H1 (cell line): ENCODE results near the gene SOX30.

Experiments
- CHD2 ChIP-seq: IDR thresholded peaks from 2 replicates; pipeline ENCODE4 v1.6.1; 2012; ENCODE audit warnings: low read length, improper control_type of control experiment
- EZH2 ChIP-seq: fragments of 200-600 bp; sonication (generic); IDR thresholded peaks from 2 replicates; pipeline ENCODE4 v1.7.1; 2012; ENCODE audit warnings: low read depth, mild to moderate bottlenecking, moderate library complexity, low read length, inconsistent platforms; ENCODE audit not compliant: severe bottlenecking
- JUND ChIP-seq: IDR thresholded peaks from 2 replicates; pipeline ENCODE4 v1.6.1; 2011; ENCODE audit warnings: mild to moderate bottlenecking, improper control_type of control experiment, low read length
- SP1 ChIP-seq: IDR thresholded peaks from 2 replicates; pipeline ENCODE4 v1.6.1; 2011; ENCODE audit warnings: low read depth, low read length
- TBP ChIP-seq: IDR thresholded peaks from 2 replicates; pipeline ENCODE4 v1.6.1; 2011; ENCODE audit warnings: low read depth, low read length, improper control_type of control experiment
- TF ChIP-seq, protein P1 (sequence below), 3 experiments: IDR thresholded peaks; 1 replicate in 2 of 3; 2 replicates in 1 of 3; pipeline versions ENCODE4 v1.5.1 to v1.6.1; 2011; ENCODE audit warnings: low read length in 3 of 3, mild to moderate bottlenecking in 3 of 3, inconsistent platforms in 2 of 3, low read depth in 1 of 3, moderate library complexity in 1 of 3; ENCODE audit not compliant: insufficient read depth in 1 of 3; ENCODE audit errors: control extremely low read depth in 1 of 3

DNA sequence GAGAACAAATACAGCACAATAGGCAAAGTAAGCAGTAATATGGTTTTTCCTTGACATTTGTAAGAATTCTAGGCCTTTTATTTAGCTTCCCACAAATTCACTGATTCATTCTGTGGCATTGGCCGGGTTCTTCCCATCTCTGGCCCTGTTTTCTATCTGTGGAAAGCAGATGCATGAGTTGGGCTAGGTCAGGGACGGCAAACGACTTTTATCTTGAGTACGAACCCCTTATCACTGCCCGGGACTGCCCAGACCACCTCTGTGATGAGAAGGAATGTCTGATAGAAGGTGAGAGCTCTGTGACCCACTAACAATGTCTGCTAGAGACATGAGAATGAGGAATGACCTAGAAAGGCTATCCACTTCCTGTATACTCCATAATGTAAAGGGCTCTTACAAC is 41.2 kb downstream of the SOX30 start:
- TF ChIP-seq TBP: no peak
- no peak for TF ChIP-seq CHD2
- TF ChIP-seq SP1: no peak
- no peak for TF ChIP-seq EZH2
- TF ChIP-seq JUND: no peak
- TF ChIP-seq, protein P1, sequence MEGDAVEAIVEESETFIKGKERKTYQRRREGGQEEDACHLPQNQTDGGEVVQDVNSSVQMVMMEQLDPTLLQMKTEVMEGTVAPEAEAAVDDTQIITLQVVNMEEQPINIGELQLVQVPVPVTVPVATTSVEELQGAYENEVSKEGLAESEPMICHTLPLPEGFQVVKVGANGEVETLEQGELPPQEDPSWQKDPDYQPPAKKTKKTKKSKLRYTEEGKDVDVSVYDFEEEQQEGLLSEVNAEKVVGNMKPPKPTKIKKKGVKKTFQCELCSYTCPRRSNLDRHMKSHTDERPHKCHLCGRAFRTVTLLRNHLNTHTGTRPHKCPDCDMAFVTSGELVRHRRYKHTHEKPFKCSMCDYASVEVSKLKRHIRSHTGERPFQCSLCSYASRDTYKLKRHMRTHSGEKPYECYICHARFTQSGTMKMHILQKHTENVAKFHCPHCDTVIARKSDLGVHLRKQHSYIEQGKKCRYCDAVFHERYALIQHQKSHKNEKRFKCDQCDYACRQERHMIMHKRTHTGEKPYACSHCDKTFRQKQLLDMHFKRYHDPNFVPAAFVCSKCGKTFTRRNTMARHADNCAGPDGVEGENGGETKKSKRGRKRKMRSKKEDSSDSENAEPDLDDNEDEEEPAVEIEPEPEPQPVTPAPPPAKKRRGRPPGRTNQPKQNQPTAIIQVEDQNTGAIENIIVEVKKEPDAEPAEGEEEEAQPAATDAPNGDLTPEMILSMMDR (IDR thresholded peaks at IDR 0.05; ENCODE audit: control extremely low read depth in 1 of 3, insufficient read depth in 1 of 3, low read depth in 1 of 3, low read length in 3 of 3): no peak
